AML-193 (cell line): Measurements from ENCODE around the gene ENO4.

Source experiments
- DNase-seq, 2 experiments: peaks; one replicate each; lab custom pipeline; 2025; lab: John Stamatoyannopoulos, UW

Gene ENO4

GRCh38 chr10:116915340-116915739, 66.0 kb downstream of the ENO4 start:
- DNase-seq, result no peak

- no peak for DNase-seq
Observed at GRCh38 chr10:116917481-116917880, 68.2 kb downstream of the ENO4 start.

GRCh38 chr10:116918583-116918982, 69.3 kb downstream of the ENO4 start:
- DNase-seq, result no peak

GRCh38 chr10:116919164-116919563, 69.9 kb downstream of the ENO4 start:
- DNase-seq, result no peak

- no peak for DNase-seq
Observed at GRCh38 chr10:116919706-116920105, 70.4 kb downstream of the ENO4 start.

GRCh38 chr10:116925056-116925455, 75.8 kb downstream of the ENO4 start:
- no peak for DNase-seq

GRCh38 chr10:116926426-116926825, 77.1 kb downstream of the ENO4 start:
- DNase-seq, result no peak

- no peak for DNase-seq
Observed at GRCh38 chr10:116931806-116932205, 82.5 kb downstream of the ENO4 start.
